Activated T-helper 2 cell treated with anti-CD3 and anti-CD28 coated beads, Interferon-gamma antibody, Interleukin-2, Interleukin-4, amounts not matched to agents 10 μg/mL and 5 μg/mL and 100 μg/mL, durations not matched to agents 14 hours and 24 hours and 36 hours (primary cell): ENCODE data around the gene GDPD5. TPM values are rescaled to one million over a fixed set of nuclear protein-coding genes. Genes with fewer than 3 reads are reported as not detected.

Experiments
- DNase-seq: peaks from one replicate; pipeline ENCODE4 v3.0.0; 2021; ENCODE audit warnings: low spot score
- H3K27ac Mint-ChIP-seq: one replicate; pipeline ENCODE4 v1.8.0; 2021; ENCODE audit warnings: mixed read lengths
- H3K27me3 Mint-ChIP-seq: one replicate; pipeline ENCODE4 v1.8.0; 2021; ENCODE audit warnings: low read depth, mixed read lengths
- H3K36me3 Mint-ChIP-seq: one replicate; pipeline ENCODE4 v1.8.0; 2021; ENCODE audit warnings: low read depth, mixed read lengths
- H3K4me1 Mint-ChIP-seq: one replicate; pipeline ENCODE4 v1.8.0; 2021; ENCODE audit warnings: low read depth, mixed read lengths
- H3K4me3 Mint-ChIP-seq: one replicate; pipeline ENCODE4 v1.8.0; 2021; ENCODE audit warnings: low read depth, mild to moderate bottlenecking, moderate library complexity, mixed read lengths
- H3K9me3 Mint-ChIP-seq: one replicate; pipeline ENCODE4 v1.8.0; 2021; ENCODE audit warnings: mixed read lengths
- intact Hi-C: fragments of 100-400 bp; cut with micrococcal nuclease; formaldehyde crosslinking; loops from one replicate; pipeline ENCODE4 v1.15.1; 2023
- total RNA-seq: library from RNA; stranded (reverse); gene quantifications from 2 replicates; pipeline ENCODE4 v1.2.3, GENCODE V29; 2022

GDPD5 gene
- total RNA-seq, 1 donor from 2014 or later, result 14.9 TPM

- intact Hi-C loops, result no loop called here
- Mint-ChIP-seq H3K27ac (no peak overlapping the region), H3K4me1 (no peaks in the 10 kb centered on the region), H3K9me3 (no peaks in the 10 kb centered on the region), H3K36me3 (no peaks in the 10 kb centered on the region), H3K27me3 (no peaks in the 10 kb centered on the region), H3K4me3 (no peak overlapping the region)
- no peak for DNase-seq
Observed at GRCh38 chr11:75439495-75440120, 86.1 kb downstream of the GDPD5 start.

- Mint-ChIP-seq H3K27ac (no peak overlapping the region), H3K4me1 (no peaks in the 10 kb centered on the region)
Observed at GRCh38 chr11:75439026-75439425, 86.7 kb downstream of the GDPD5 start.

GRCh38 chr11:75437966-75438659 is 87.6 kb downstream of the GDPD5 start:
- H3K4me3 Mint-ChIP-seq, result no peak overlapping the region
- no peak for DNase-seq
- peaks cover 4% of the 10 kb centered on the region for H3K27me3 Mint-ChIP-seq
- intact Hi-C loops, result no loop called here
- H3K36me3 Mint-ChIP-seq, result no peaks in the 10 kb centered on the region
- no peak overlapping the region for H3K27ac Mint-ChIP-seq
- H3K9me3 Mint-ChIP-seq, result no peaks in the 10 kb centered on the region
- H3K4me1 Mint-ChIP-seq, result no peaks in the 10 kb centered on the region

More at GRCh38 chr11:75439026-75439425, 86.7 kb downstream of the GDPD5 start:
- Mint-ChIP-seq H3K27me3 (peaks cover 1% of the 10 kb centered on the region), H3K36me3 (no peaks in the 10 kb centered on the region), H3K4me3 (no peak overlapping the region), H3K9me3 (no peaks in the 10 kb centered on the region)
- no peak for DNase-seq
- intact Hi-C loops, result no loop called here

GRCh38 chr11:75436806-75437205 is 88.9 kb downstream of the GDPD5 start:
- H3K4me1 Mint-ChIP-seq, result no peaks in the 10 kb centered on the region
- H3K4me3 Mint-ChIP-seq, result no peak overlapping the region
- H3K27me3 Mint-ChIP-seq, result peaks cover 16% of the 10 kb centered on the region
- DNase-seq, result no peak
- no peaks in the 10 kb centered on the region for H3K9me3 Mint-ChIP-seq
- intact Hi-C loops, result no loop called here
- no peaks in the 10 kb centered on the region for H3K36me3 Mint-ChIP-seq
- H3K27ac Mint-ChIP-seq, result no peak overlapping the region

- no peak for DNase-seq
- Mint-ChIP-seq H3K4me1 (peaks cover 4% of the 10 kb centered on the region), H3K27ac (no peak overlapping the region), H3K4me3 (no peak overlapping the region), H3K36me3 (no peaks in the 10 kb centered on the region), H3K9me3 (no peaks in the 10 kb centered on the region), H3K27me3 (peaks cover 29% of the 10 kb centered on the region)
- intact Hi-C loops, result no loop called here
Observed at GRCh38 chr11:75435571-75435925, 90.2 kb downstream of the GDPD5 start.

GRCh38 chr11:75434886-75435570 is 90.7 kb downstream of the GDPD5 start:
- H3K36me3 Mint-ChIP-seq, result no peaks in the 10 kb centered on the region
- no peak overlapping the region for H3K4me3 Mint-ChIP-seq
- peaks cover 5% of the 10 kb centered on the region for H3K4me1 Mint-ChIP-seq
- intact Hi-C loops, result no loop called here
- no peak for DNase-seq
- peaks cover 30% of the 10 kb centered on the region for H3K27me3 Mint-ChIP-seq
- H3K27ac Mint-ChIP-seq, result no peak overlapping the region
- no peaks in the 10 kb centered on the region for H3K9me3 Mint-ChIP-seq

- Mint-ChIP-seq H3K27me3 (peaks cover 34% of the 10 kb centered on the region), H3K4me3 (no peak overlapping the region), H3K9me3 (peaks cover 4% of the 10 kb centered on the region), H3K36me3 (peaks cover 4% of the 10 kb centered on the region), H3K4me1 (peaks cover 8% of the 10 kb centered on the region), H3K27ac (no peak overlapping the region)
- intact Hi-C loops, result no loop called here
- no peak for DNase-seq
Observed at GRCh38 chr11:75434051-75434450, 91.7 kb downstream of the GDPD5 start.

GRCh38 chr11:75433443-75433842 is 92.3 kb downstream of the GDPD5 start:
- Mint-ChIP-seq H3K9me3 (peaks cover 9% of the 10 kb centered on the region), H3K27ac (no peak overlapping the region), H3K4me1 (peaks cover 10% of the 10 kb centered on the region), H3K27me3 (peaks cover 39% of the 10 kb centered on the region), H3K4me3 (no peak overlapping the region), H3K36me3 (peaks cover 4% of the 10 kb centered on the region)
- intact Hi-C loops, result no loop called here
- DNase-seq, result no peak

- no peak for DNase-seq
- H3K27me3 Mint-ChIP-seq, result peaks cover 45% of the 10 kb centered on the region
- peaks cover 9% of the 10 kb centered on the region for H3K9me3 Mint-ChIP-seq
- H3K36me3 Mint-ChIP-seq, result peaks cover 4% of the 10 kb centered on the region
- H3K27ac Mint-ChIP-seq, result no peak within 1 kb of the TSS
- intact Hi-C loops, result no loop called here
- no peak within 1 kb of the TSS for H3K4me3 Mint-ChIP-seq
- peaks cover 10% of the 10 kb centered on the region for H3K4me1 Mint-ChIP-seq
Observed at GRCh38 chr11:75432911-75433321, 92.8 kb downstream of the GDPD5 start, which contains the start of gene KLHL35. KLHL35 (minus strand) TSS chr11:75433203; CDS start chr11:75430629, 2,574 bp downstream.

- DNase-seq, result no peak
- Mint-ChIP-seq H3K27ac (no peak overlapping the region), H3K27me3 (peaks cover 50% of the 10 kb centered on the region), H3K4me1 (peaks cover 10% of the 10 kb centered on the region), H3K36me3 (peaks cover 4% of the 10 kb centered on the region), H3K4me3 (no peak overlapping the region), H3K9me3 (peaks cover 9% of the 10 kb centered on the region)
- intact Hi-C loops, result no loop called here
Observed at GRCh38 chr11:75431533-75432525, 93.9 kb downstream of the GDPD5 start.

- Mint-ChIP-seq H3K4me3 (peak overlapping the region; percentile 74), H3K27me3 (peaks cover 50% of the 10 kb centered on the region), H3K9me3 (peaks cover 9% of the 10 kb centered on the region), H3K27ac (peak overlapping the region; percentile 68), H3K36me3 (peaks cover 4% of the 10 kb centered on the region), H3K4me1 (peaks cover 10% of the 10 kb centered on the region)
- intact Hi-C loops, result no loop called here
- DNase-seq, result no peak
Observed at GRCh38 chr11:75430714-75431532, 94.8 kb downstream of the GDPD5 start.
